Measurements from ENCODE around the gene ZNF442. TPM values are rescaled to one million over a fixed set of nuclear protein-coding genes. Genes with fewer than 3 reads are reported as not detected.
"Not testable (repeated sequence)": the region's sequence is repeated elsewhere in the genome, so short reads cannot be mapped to it uniquely, and the experiment has no call there.

Gene ZNF442
- 1 to 10 TPM in 1 of 2 donors, under 1 TPM in 1; 0.47 to 3.2 TPM for total RNA-seq

- peak; percentile 98 to 100 for ATAC-seq
- peaks cover 5% of the 10 kb centered on the region for H3K36me3 Mint-ChIP-seq
- H3K4me3 Mint-ChIP-seq = peak within 1 kb of the TSS; percentile 86
- H3K27me3 Mint-ChIP-seq = no peaks in the 10 kb centered on the region
- H3K4me1 Mint-ChIP-seq (ENCODE audit: low read depth in 2 of 2) = peaks cover 11 to 17% of the 10 kb centered on the region in 2 donors
- H3K27ac Mint-ChIP-seq = peak within 1 kb of the TSS; percentile 44 to 88
- no peaks in the 10 kb centered on the region for H3K9me3 Mint-ChIP-seq
- DNase-seq (ENCODE audit: low spot score) = peak; percentile 92
Observed at GRCh38 chr19:12365236-12366162, at the start of gene ZNF442. Gene ZNF442, minus strand, starts transcription at chr19:12365683. Its CDS starts 2,052 bp downstream, at chr19:12363631.

DNA sequence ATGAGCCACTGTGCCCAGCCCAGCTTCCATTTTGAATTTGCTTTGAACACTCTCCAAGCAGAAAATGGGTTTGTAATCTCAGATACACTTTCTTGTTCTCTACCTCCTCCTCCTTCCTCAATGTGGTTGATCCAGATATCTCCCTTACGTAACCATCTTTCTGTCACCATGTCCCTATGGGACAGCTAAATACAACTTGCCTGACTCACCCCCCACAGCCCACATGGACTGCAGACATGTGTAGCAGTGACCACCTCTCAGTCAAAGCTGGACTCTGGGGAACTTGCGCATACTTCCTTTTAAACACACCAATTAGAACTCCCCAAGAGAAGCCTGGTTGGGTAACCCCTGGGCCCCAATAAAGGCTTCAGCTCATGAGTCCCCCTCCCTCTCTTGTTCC is 46.4 kb upstream of the ZNF442 start:
- H3K9me3 Mint-ChIP-seq = peaks cover 7% of the 10 kb centered on the region
- peaks cover 12% of the 10 kb centered on the region for H3K36me3 Mint-ChIP-seq

GRCh38 chr19:12400633-12401502 is 35.4 kb upstream of the ZNF442 start, which contains the start of gene ZNF799:
Gene ZNF799, minus strand, starts transcription at chr19:12401271. Its CDS starts 201 bp downstream, at chr19:12401070.
- Mint-ChIP-seq H3K27ac (peak within 1 kb of the TSS; percentile 49 to 88), H3K9me3 (no peaks in the 10 kb centered on the region), H3K4me1 (ENCODE audit: low read depth in 2 of 2) (peaks cover 5 to 12% of the 10 kb centered on the region in 2 donors), H3K4me3 (peak within 1 kb of the TSS; percentile 87), H3K36me3 (peaks cover 11% of the 10 kb centered on the region), H3K27me3 (no peaks in the 10 kb centered on the region)
- DNase-seq (ENCODE audit: low spot score) = peak; percentile 93
- peak; percentile 97 to 99 for ATAC-seq

More for the DNA sequence above, 46.4 kb upstream of the ZNF442 start:
- H3K4me3 Mint-ChIP-seq = no peak overlapping the region
- ATAC-seq (no peak), DNase-seq (ENCODE audit: low spot score) (no peak)
- H3K27me3 Mint-ChIP-seq = no peaks in the 10 kb centered on the region
- H3K4me1 Mint-ChIP-seq (ENCODE audit: low read depth in 2 of 2) = peaks cover 0 to 2% of the 10 kb centered on the region in 2 donors
- H3K27ac Mint-ChIP-seq = no peak overlapping the region

GRCh38 chr19:12399901-12400632 is 34.6 kb upstream of the ZNF442 start:
- ATAC-seq = peak; percentile 0 to 4
- H3K9me3 Mint-ChIP-seq; H3K27me3 Mint-ChIP-seq; DNase-seq (ENCODE audit: low spot score): not testable (repeated sequence)
- H3K4me1 Mint-ChIP-seq (ENCODE audit: low read depth in 2 of 2) = peaks cover 5 to 15% of the 10 kb centered on the region in 2 donors
- H3K27ac Mint-ChIP-seq = peak overlapping the region in 1 of 2 donors; percentile 81
- peak overlapping the region; percentile 87 for H3K4me3 Mint-ChIP-seq
- H3K36me3 Mint-ChIP-seq = peaks cover 17% of the 10 kb centered on the region

GRCh38 chr19:12391148-12391547 is 25.7 kb upstream of the ZNF442 start:
- DNase-seq (ENCODE audit: low spot score); H3K27me3 Mint-ChIP-seq; ATAC-seq; H3K9me3 Mint-ChIP-seq; H3K27ac Mint-ChIP-seq; H3K4me1 Mint-ChIP-seq (ENCODE audit: low read depth in 2 of 2); H3K4me3 Mint-ChIP-seq: not testable (repeated sequence)
- peaks cover 54% of the 10 kb centered on the region for H3K36me3 Mint-ChIP-seq

GRCh38 chr19:12386365-12386764 is 20.9 kb upstream of the ZNF442 start:
- not testable (repeated sequence) for DNase-seq (ENCODE audit: low spot score); ATAC-seq; H3K4me3 Mint-ChIP-seq; H3K4me1 Mint-ChIP-seq (ENCODE audit: low read depth in 2 of 2); H3K9me3 Mint-ChIP-seq; H3K27ac Mint-ChIP-seq; H3K27me3 Mint-ChIP-seq
- peaks cover 26% of the 10 kb centered on the region for H3K36me3 Mint-ChIP-seq

DNA sequence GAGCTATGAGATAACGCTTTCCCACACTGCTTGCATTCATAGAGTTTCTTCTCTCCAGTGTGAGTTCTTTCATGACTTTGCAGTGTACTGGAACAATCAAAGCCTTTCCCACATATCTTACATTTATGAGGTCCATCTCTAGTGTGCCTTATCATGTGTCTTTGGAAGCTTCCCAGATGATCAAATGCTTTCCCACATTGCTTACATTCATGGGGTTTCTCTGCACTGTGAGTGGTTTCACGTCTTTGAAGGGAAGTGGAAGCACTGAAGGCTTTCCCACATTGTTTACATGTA is 14.9 kb upstream of the ZNF442 start:
- ATAC-seq = no peak
- H3K4me3 Mint-ChIP-seq = no peak overlapping the region
- DNase-seq (ENCODE audit: low spot score) = no peak
- H3K9me3 Mint-ChIP-seq = peaks cover 27% of the 10 kb centered on the region
- H3K36me3 Mint-ChIP-seq = peaks cover 40% of the 10 kb centered on the region
- no peaks in the 10 kb centered on the region for H3K4me1 Mint-ChIP-seq (ENCODE audit: low read depth in 2 of 2)
- no peaks in the 10 kb centered on the region for H3K27me3 Mint-ChIP-seq
- no peak overlapping the region for H3K27ac Mint-ChIP-seq

DNA sequence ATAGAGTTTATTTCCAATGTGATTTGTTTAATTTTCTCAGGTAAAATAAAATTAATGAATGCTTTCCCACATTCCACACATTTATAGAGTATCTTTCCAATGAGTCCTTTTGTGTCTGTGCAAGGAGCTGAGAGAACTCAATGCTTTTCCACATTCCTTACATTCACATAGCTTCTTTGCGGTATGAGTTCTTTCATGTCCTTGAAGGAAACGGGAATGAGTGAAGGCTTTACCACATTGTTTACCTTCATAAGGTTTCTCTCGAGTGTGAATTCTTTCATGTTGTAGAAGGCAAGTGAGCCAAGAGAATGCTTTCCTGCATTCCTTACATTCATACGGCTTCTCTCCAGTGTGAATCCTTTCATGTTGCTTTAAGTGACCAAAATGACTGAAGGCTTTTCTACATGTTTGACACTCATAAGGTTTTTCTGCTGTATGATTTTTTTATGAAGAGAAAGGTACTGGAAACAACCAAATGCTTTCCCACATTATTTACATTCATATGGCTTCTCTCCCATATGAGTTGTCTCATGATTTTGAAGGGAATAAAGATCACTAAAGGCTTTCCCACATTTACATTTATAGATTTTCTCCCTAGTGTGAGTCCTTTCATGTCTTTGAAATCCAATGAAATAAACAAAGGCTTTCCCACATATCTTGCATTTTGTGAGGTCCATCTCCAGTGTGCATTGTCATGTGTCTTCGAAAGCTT is 14.4 kb upstream of the ZNF442 start:
- H3K27me3 Mint-ChIP-seq = no peaks in the 10 kb centered on the region
- DNase-seq (ENCODE audit: low spot score) = no peak
- no peak overlapping the region for H3K27ac Mint-ChIP-seq
- H3K4me3 Mint-ChIP-seq = no peak overlapping the region
- ATAC-seq = no peak
- H3K4me1 Mint-ChIP-seq (ENCODE audit: low read depth in 2 of 2) = no peaks in the 10 kb centered on the region
- H3K36me3 Mint-ChIP-seq = peaks cover 40% of the 10 kb centered on the region
- peaks cover 27% of the 10 kb centered on the region for H3K9me3 Mint-ChIP-seq

- Mint-ChIP-seq H3K27me3 (no peaks in the 10 kb centered on the region), H3K9me3 (peaks cover 16% of the 10 kb centered on the region), H3K27ac (no peak overlapping the region), H3K4me1 (ENCODE audit: low read depth in 2 of 2) (no peaks in the 10 kb centered on the region), H3K36me3 (peaks cover 28% of the 10 kb centered on the region), H3K4me3 (no peak overlapping the region)
- DNase-seq (ENCODE audit: low spot score) (no peak), ATAC-seq (no peak)
Observed at GRCh38 chr19:12374026-12374425, 8.5 kb upstream of the ZNF442 start.

GRCh38 chr19:12364391-12365235 is 870 bp downstream of the ZNF442 start:
- Mint-ChIP-seq H3K4me1 (ENCODE audit: low read depth in 2 of 2) (peaks cover 11 to 17% of the 10 kb centered on the region in 2 donors), H3K9me3 (no peaks in the 10 kb centered on the region), H3K27me3 (no peaks in the 10 kb centered on the region), H3K4me3 (peak overlapping the region; percentile 86), H3K27ac (peak overlapping the region in 1 of 2 donors; percentile 66), H3K36me3 (peaks cover 5% of the 10 kb centered on the region)
- ATAC-seq (no peak), DNase-seq (ENCODE audit: low spot score) (no peak)

GRCh38 chr19:12362236-12362635 is 3.2 kb downstream of the ZNF442 start:
- H3K9me3 Mint-ChIP-seq; DNase-seq (ENCODE audit: low spot score); ATAC-seq; H3K27ac Mint-ChIP-seq; H3K36me3 Mint-ChIP-seq; H3K27me3 Mint-ChIP-seq; H3K4me3 Mint-ChIP-seq: not testable (repeated sequence)
- peaks cover 11 to 21% of the 10 kb centered on the region in 2 donors for H3K4me1 Mint-ChIP-seq (ENCODE audit: low read depth in 2 of 2)

GRCh38 chr19:12353375-12353774 is 12.1 kb downstream of the ZNF442 start:
- Mint-ChIP-seq H3K4me3 (no peak overlapping the region), H3K4me1 (ENCODE audit: low read depth in 2 of 2) (peaks cover 0 to 3% of the 10 kb centered on the region in 2 donors), H3K36me3 (peaks cover 35% of the 10 kb centered on the region), H3K27me3 (no peaks in the 10 kb centered on the region), H3K9me3 (peaks cover 14% of the 10 kb centered on the region), H3K27ac (no peak overlapping the region)
- ATAC-seq (no peak), DNase-seq (ENCODE audit: low spot score) (no peak)
